GM12878 (cell line): Measurements from ENCODE around the gene ZNF708. TPM values are rescaled to one million over a fixed set of nuclear protein-coding genes. Genes with fewer than 3 reads are reported as not detected.

Source experiments
- BCL3 ChIP-seq: IDR thresholded peaks from 2 replicates; pipeline ENCODE4 v1.6.1; 2011; ENCODE audit warnings: borderline replicate concordance, low read depth, mild to moderate bottlenecking, moderate library complexity, low read length; ENCODE audit not compliant: insufficient read depth, poor library complexity, severe bottlenecking
- CEBPB ChIP-seq, 2 experiments: fragments of 150-350 bp in 1 of 2; IDR thresholded peaks; 2 replicates each; pipeline ENCODE4 v1.6.1; 2012 to 2014; ENCODE audit warnings: low read depth in 2 of 2, low read length in 2 of 2, borderline replicate concordance in 1 of 2, inconsistent platforms in 1 of 2
- E2F4 ChIP-seq: IDR thresholded peaks from 2 replicates; pipeline ENCODE4 v1.6.1; 2012; ENCODE audit warnings: low read depth, low read length, improper control_type of control experiment
- IRF3 ChIP-seq: fragments of 450-650 bp; IDR thresholded peaks from 2 replicates; pipeline ENCODE4 v1.6.1; 2014; ENCODE audit warnings: mild to moderate bottlenecking
- KDM1A ChIP-seq: fragments of 200-600 bp; sonication (generic); IDR thresholded peaks from 2 replicates; pipeline ENCODE4 v1.6.1; 2016; ENCODE audit warnings: borderline replicate concordance
- MEF2B ChIP-seq: fragments of 450-650 bp; IDR thresholded peaks from 2 replicates; pipeline ENCODE4 v1.6.1; 2018; ENCODE audit warnings: mild to moderate bottlenecking, moderate library complexity; ENCODE audit not compliant: partially characterized antibody, poor library complexity, severe bottlenecking
- NFYB ChIP-seq: IDR thresholded peaks from 2 replicates; pipeline ENCODE4 v1.6.1; 2011; ENCODE audit warnings: low read depth, mild to moderate bottlenecking, low read length, improper control_type of control experiment, moderate library complexity; ENCODE audit not compliant: insufficient read depth
- POLR2AphosphoS5 ChIP-seq: IDR thresholded peaks from 2 replicates; pipeline ENCODE4 v1.6.1; 2011; ENCODE audit warnings: mild to moderate bottlenecking, low read length, inconsistent platforms
- SMAD5 ChIP-seq: IDR thresholded peaks from 2 replicates; pipeline ENCODE4 v1.6.1; 2016; ENCODE audit warnings: antibody characterized with exemption, low read depth
- TARDBP ChIP-seq: IDR thresholded peaks from 2 replicates; pipeline ENCODE4 v1.6.1; 2016; ENCODE audit warnings: borderline replicate concordance
- polyA plus RNA-seq, 11 experiments: library from polyadenylated mRNA; depleted of rRNA in 4 of 11; unstranded in 6 of 11; stranded (reverse) in 5 of 11; fragments of >200 nt; fragmentation: Nextera tagmentation in 4 of 11; fragmentation: Illumina TruSeq in 1 of 11; extraction: Ambion mirVana in 4 of 11; extraction: Trizol in 1 of 11; gene quantifications; 1 replicate in 1 of 11; 2 replicates in 10 of 11; pipeline versions ENCODE4 v1.2.1 to v1.2.3, GENCODE V29; 2011 to 2016; ENCODE audit warnings: inconsistent platforms in 2 of 11, missing spikeins in 2 of 11, low read depth in 1 of 11
- total RNA-seq, 4 experiments: library from RNA; depleted of rRNA in 3 of 4; stranded (reverse); fragments of >200 nt in 3 of 4; fragmentation: Illumina TruSeq in 1 of 4; extraction: Trizol in 1 of 4; gene quantifications; 2 replicates each; pipeline versions ENCODE4 v1.2.1 to v1.2.3, GENCODE V29; 2013 to 2021
- TF ChIP-seq, protein P1 (sequence below): fragments of 450-650 bp; formaldehyde crosslinking; IDR thresholded peaks from 2 replicates; pipeline ENCODE4 v1.5.0; 2022; ENCODE audit warnings: mild to moderate bottlenecking, missing genetic modification characterization
- TF ChIP-seq, protein P2 (sequence below): fragments of 450-650 bp; IDR thresholded peaks from 2 replicates; pipeline ENCODE4 v1.6.1; 2016; ENCODE audit warnings: mild to moderate bottlenecking, moderate library complexity, borderline replicate concordance
- TF ChIP-seq, protein P3 (sequence below): fragments of 450-650 bp; IDR thresholded peaks from 2 replicates; pipeline ENCODE4 v1.6.1; 2017; ENCODE audit warnings: low read depth, mild to moderate bottlenecking, moderate library complexity

The ZNF708 gene
- total and polyA plus RNA-seq, 10 of the 15 experiments (the other 5 are each of a cell fraction or from before 2014, with no cell fraction given) = 2.7 to 15.9 (median 8.4) TPM

- TF ChIP-seq IRF3 (peak; percentile 67; the same call in 1 of the 2 replicates), NFYB (peak; percentile 99), KDM1A (no peak), E2F4 (peak; percentile 61; the same call in 1 of the 2 replicates), SMAD5 (peak; percentile 50; the same call in 1 of the 2 replicates), BCL3 (no peak), MEF2B (peak; percentile 47), POLR2AphosphoS5 (peak; percentile 90), TARDBP (no peak), CEBPB (IDR thresholded peaks at IDR 0.05; ENCODE audit: borderline replicate concordance in 1 of 2, low read depth in 2 of 2, low read length in 2 of 2) (no peak)
- TF ChIP-seq, protein P1, sequence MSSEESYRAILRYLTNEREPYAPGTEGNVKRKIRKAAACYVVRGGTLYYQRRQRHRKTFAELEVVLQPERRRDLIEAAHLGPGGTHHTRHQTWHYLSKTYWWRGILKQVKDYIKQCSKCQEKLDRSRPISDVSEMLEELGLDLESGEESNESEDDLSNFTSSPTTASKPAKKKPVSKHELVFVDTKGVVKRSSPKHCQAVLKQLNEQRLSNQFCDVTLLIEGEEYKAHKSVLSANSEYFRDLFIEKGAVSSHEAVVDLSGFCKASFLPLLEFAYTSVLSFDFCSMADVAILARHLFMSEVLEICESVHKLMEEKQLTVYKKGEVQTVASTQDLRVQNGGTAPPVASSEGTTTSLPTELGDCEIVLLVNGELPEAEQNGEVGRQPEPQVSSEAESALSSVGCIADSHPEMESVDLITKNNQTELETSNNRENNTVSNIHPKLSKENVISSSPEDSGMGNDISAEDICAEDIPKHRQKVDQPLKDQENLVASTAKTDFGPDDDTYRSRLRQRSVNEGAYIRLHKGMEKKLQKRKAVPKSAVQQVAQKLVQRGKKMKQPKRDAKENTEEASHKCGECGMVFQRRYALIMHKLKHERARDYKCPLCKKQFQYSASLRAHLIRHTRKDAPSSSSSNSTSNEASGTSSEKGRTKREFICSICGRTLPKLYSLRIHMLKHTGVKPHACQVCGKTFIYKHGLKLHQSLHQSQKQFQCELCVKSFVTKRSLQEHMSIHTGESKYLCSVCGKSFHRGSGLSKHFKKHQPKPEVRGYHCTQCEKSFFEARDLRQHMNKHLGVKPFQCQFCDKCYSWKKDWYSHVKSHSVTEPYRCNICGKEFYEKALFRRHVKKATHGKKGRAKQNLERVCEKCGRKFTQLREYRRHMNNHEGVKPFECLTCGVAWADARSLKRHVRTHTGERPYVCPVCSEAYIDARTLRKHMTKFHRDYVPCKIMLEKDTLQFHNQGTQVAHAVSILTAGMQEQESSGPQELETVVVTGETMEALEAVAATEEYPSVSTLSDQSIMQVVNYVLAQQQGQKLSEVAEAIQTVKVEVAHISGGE (CRISPR knock-in tag) = no peak
- TF ChIP-seq, protein P2, sequence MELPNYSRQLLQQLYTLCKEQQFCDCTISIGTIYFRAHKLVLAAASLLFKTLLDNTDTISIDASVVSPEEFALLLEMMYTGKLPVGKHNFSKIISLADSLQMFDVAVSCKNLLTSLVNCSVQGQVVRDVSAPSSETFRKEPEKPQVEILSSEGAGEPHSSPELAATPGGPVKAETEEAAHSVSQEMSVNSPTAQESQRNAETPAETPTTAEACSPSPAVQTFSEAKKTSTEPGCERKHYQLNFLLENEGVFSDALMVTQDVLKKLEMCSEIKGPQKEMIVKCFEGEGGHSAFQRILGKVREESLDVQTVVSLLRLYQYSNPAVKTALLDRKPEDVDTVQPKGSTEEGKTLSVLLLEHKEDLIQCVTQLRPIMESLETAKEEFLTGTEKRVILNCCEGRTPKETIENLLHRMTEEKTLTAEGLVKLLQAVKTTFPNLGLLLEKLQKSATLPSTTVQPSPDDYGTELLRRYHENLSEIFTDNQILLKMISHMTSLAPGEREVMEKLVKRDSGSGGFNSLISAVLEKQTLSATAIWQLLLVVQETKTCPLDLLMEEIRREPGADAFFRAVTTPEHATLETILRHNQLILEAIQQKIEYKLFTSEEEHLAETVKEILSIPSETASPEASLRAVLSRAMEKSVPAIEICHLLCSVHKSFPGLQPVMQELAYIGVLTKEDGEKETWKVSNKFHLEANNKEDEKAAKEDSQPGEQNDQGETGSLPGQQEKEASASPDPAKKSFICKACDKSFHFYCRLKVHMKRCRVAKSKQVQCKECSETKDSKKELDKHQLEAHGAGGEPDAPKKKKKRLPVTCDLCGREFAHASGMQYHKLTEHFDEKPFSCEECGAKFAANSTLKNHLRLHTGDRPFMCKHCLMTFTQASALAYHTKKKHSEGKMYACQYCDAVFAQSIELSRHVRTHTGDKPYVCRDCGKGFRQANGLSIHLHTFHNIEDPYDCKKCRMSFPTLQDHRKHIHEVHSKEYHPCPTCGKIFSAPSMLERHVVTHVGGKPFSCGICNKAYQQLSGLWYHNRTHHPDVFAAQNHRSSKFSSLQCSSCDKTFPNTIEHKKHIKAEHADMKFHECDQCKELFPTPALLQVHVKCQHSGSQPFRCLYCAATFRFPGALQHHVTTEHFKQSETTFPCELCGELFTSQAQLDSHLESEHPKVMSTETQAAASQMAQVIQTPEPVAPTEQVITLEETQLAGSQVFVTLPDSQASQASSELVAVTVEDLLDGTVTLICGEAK = peak; percentile 53; the same call in 1 of the 2 replicates
- TF ChIP-seq, protein P3, sequence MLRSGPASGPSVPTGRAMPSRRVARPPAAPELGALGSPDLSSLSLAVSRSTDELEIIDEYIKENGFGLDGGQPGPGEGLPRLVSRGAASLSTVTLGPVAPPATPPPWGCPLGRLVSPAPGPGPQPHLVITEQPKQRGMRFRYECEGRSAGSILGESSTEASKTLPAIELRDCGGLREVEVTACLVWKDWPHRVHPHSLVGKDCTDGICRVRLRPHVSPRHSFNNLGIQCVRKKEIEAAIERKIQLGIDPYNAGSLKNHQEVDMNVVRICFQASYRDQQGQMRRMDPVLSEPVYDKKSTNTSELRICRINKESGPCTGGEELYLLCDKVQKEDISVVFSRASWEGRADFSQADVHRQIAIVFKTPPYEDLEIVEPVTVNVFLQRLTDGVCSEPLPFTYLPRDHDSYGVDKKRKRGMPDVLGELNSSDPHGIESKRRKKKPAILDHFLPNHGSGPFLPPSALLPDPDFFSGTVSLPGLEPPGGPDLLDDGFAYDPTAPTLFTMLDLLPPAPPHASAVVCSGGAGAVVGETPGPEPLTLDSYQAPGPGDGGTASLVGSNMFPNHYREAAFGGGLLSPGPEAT = 0 out of 2 replicates have a peak, but pooled peaks have one; percentile 17
These were observed 29.7 kb upstream of the ZNF708 start, which contains the start of gene ZNF738 (continued) for GRCh38 chr19:21358768-21359451.
